OCI-LY1 (cell line): ENCODE data around the gene KRTAP10-12.

Source experiments
- H2AFZ ChIP-seq: fragments of 200-600 bp; sonication (generic), shearing (Covaris generic); 2 replicates; pipeline ENCODE4 v1.6.0; 2014; ENCODE audit warnings: antibody characterized with exemption, mild to moderate bottlenecking, low read length
- H3F3A ChIP-seq: fragments of 200-600 bp; sonication (generic), shearing (Covaris generic); 2 replicates; pipeline ENCODE4 v1.6.0; 2014; ENCODE audit warnings: mild to moderate bottlenecking, antibody characterized with exemption, low read length, moderate library complexity; ENCODE audit not compliant: insufficient read depth
- H3K27ac ChIP-seq: fragments of 200-600 bp; sonication (generic); 2 replicates; pipeline ENCODE4 v1.5.1; 2014; ENCODE audit warnings: low read length, mixed run types, mild to moderate bottlenecking, low read depth; ENCODE audit not compliant: poor library complexity, severe bottlenecking
- H3K27me3 ChIP-seq: fragments of 200-600 bp; sonication (generic); 2 replicates; pipeline ENCODE4 v1.6.0; 2014; ENCODE audit warnings: antibody characterized with exemption, mild to moderate bottlenecking, low read length, moderate library complexity; ENCODE audit not compliant: insufficient read depth
- H3K36me3 ChIP-seq: fragments of 200-600 bp; sonication (generic); 2 replicates; pipeline ENCODE4 v1.6.1; 2014; ENCODE audit warnings: mild to moderate bottlenecking, antibody characterized with exemption, low read length, moderate library complexity, mixed read lengths; ENCODE audit not compliant: insufficient read depth
- H3K4me1 ChIP-seq: fragments of 200-600 bp; sonication (generic); 2 replicates; pipeline ENCODE4 v1.5.1; 2014; ENCODE audit warnings: mild to moderate bottlenecking, low read length, moderate library complexity; ENCODE audit not compliant: insufficient read depth, severe bottlenecking
- H3K4me2 ChIP-seq: fragments of 200-600 bp; sonication (generic), shearing (Covaris generic); 2 replicates; pipeline ENCODE4 v1.6.1; 2014; ENCODE audit warnings: low read length
- H3K4me3 ChIP-seq: fragments of 200-600 bp; sonication (generic); 2 replicates; pipeline ENCODE4 v1.5.1; 2014; ENCODE audit warnings: low read length, low read depth, mild to moderate bottlenecking, mixed read lengths; ENCODE audit not compliant: poor library complexity, severe bottlenecking
- H3K79me2 ChIP-seq: fragments of 200-600 bp; shearing (Covaris generic); 2 replicates; pipeline ENCODE4 v1.6.1; 2016; ENCODE audit warnings: mixed run types, low read length, mixed read lengths; ENCODE audit not compliant: insufficient read depth
- H3K9ac ChIP-seq: fragments of 200-600 bp; sonication (generic), shearing (Covaris generic); 2 replicates; pipeline ENCODE4 v1.6.1; 2014; ENCODE audit warnings: mild to moderate bottlenecking, low read length, mixed read lengths
- H3K9me2 ChIP-seq: fragments of 200-600 bp; sonication (generic), shearing (Covaris generic); 2 replicates; pipeline ENCODE4 v1.6.1; 2014; ENCODE audit warnings: low read depth, mild to moderate bottlenecking, low read length, mixed read lengths
- H3K9me3 ChIP-seq: fragments of 200-600 bp; shearing (Covaris generic); 2 replicates; pipeline ENCODE4 v1.6.1; 2014; ENCODE audit warnings: low read length, mixed read lengths
- H4K20me1 ChIP-seq: fragments of 200-600 bp; sonication (generic), shearing (Covaris generic); 2 replicates; pipeline ENCODE4 v1.6.0; 2016; ENCODE audit warnings: mild to moderate bottlenecking, low read length; ENCODE audit not compliant: insufficient read depth
- EZH2 ChIP-seq: fragments of 200-600 bp; sonication (generic), shearing (Covaris generic); IDR thresholded peaks from 2 replicates; pipeline ENCODE4 v1.8.0; 2017; ENCODE audit warnings: borderline replicate concordance, mixed run types, mild to moderate bottlenecking, antibody characterized with exemption, low read length, moderate library complexity, mixed read lengths
- TF ChIP-seq, protein P1 (sequence below): fragments of 200-600 bp; sonication (generic), shearing (Covaris generic); IDR thresholded peaks from 2 replicates; pipeline ENCODE4 v1.5.1; 2017; ENCODE audit warnings: mild to moderate bottlenecking, antibody characterized with exemption, low read length, moderate library complexity, mixed read lengths

Gene KRTAP10-12

DNA sequence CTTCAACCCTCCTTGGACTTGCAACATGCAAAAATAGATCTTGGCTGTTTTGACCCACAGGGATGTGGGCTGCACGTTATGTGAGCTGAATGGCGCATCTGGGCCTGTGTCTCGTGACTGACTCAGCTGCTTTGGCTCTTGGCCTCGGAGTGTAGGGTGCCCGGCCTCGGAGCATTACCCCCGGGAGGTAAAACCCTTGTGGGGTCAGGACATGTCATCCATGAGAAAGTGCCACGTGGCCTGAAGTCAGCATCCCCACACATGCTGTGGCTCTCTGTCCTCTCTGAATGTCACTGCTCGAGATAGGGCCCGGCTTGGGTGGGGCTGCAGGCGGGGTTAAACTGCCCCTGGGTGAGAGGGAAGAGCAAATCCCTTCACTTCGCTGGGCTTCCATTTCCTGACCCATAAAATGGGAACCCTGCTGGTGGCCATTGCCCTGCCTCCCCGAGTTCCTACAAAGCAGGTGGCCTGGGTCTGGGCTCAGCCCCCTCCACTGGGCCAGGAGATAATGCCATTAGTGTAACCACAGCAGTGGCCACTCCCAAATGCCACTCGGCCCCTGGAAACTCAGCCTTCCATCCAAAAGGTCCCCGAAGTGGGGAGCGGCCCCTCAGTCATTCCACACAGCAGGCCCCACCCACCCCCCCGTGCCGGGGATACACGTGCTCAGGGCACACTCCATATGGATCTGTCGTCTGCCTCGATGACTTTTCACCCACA, 37.2 kb downstream of the KRTAP10-12 start:
- no peaks in the 10 kb centered on the region for H3F3A ChIP-seq
- no peak for TF ChIP-seq EZH2
- TF ChIP-seq, protein P1, sequence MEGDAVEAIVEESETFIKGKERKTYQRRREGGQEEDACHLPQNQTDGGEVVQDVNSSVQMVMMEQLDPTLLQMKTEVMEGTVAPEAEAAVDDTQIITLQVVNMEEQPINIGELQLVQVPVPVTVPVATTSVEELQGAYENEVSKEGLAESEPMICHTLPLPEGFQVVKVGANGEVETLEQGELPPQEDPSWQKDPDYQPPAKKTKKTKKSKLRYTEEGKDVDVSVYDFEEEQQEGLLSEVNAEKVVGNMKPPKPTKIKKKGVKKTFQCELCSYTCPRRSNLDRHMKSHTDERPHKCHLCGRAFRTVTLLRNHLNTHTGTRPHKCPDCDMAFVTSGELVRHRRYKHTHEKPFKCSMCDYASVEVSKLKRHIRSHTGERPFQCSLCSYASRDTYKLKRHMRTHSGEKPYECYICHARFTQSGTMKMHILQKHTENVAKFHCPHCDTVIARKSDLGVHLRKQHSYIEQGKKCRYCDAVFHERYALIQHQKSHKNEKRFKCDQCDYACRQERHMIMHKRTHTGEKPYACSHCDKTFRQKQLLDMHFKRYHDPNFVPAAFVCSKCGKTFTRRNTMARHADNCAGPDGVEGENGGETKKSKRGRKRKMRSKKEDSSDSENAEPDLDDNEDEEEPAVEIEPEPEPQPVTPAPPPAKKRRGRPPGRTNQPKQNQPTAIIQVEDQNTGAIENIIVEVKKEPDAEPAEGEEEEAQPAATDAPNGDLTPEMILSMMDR = no peak
- H3K27me3 ChIP-seq = peaks cover 6% of the 10 kb centered on the region; the same call in 1 of the 2 replicates
- no peaks in the 10 kb centered on the region for H3K36me3 ChIP-seq
- no peak overlapping the region for H3K27ac ChIP-seq
- no peaks in the 10 kb centered on the region for H3K79me2 ChIP-seq
- no peak overlapping the region for H3K9ac ChIP-seq
- H3K4me3 ChIP-seq = no peak overlapping the region
- H3K4me1 ChIP-seq = no peaks in the 10 kb centered on the region
- H3K4me2 ChIP-seq = no peak overlapping the region
- H3K9me3 ChIP-seq = no peaks in the 10 kb centered on the region
- H2AFZ ChIP-seq = no peak overlapping the region
- H3K9me2 ChIP-seq = no peaks in the 10 kb centered on the region
- H4K20me1 ChIP-seq = no peaks in the 10 kb centered on the region

DNA sequence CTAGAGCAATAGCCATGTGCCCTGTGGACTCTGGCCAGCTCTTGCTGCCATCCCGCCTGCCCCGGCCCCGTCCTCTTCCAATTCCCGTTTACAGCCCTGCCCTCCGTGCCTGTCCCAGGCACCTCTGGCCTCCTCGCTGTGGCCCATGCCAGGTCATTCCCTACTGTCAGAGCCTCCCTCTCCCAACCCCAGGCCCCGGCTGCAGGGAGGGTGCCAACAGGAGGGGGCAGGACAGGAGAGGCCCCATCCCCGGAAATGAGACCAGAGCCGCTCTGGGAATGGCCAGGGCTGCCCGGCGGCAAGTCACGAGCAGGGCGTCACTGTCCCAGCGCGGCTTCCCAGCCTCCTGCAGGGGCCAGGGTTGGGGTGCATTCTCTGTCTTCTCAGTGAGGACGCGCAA, 37.9 kb downstream of the KRTAP10-12 start:
- no peaks in the 10 kb centered on the region for H4K20me1 ChIP-seq
- H3K27ac ChIP-seq = no peak overlapping the region
- no peaks in the 10 kb centered on the region for H3K4me1 ChIP-seq
- H3K9ac ChIP-seq = no peak overlapping the region
- H3K79me2 ChIP-seq = no peaks in the 10 kb centered on the region
- H3K4me2 ChIP-seq = no peak overlapping the region
- H3K9me3 ChIP-seq = no peaks in the 10 kb centered on the region
- H3K27me3 ChIP-seq = peaks cover 6% of the 10 kb centered on the region; the same call in 1 of the 2 replicates
- no peaks in the 10 kb centered on the region for H3K36me3 ChIP-seq
- no peak overlapping the region for H2AFZ ChIP-seq
- TF ChIP-seq, protein P1 = no peak
- no peak for TF ChIP-seq EZH2
- H3F3A ChIP-seq = no peaks in the 10 kb centered on the region
- H3K4me3 ChIP-seq = no peak overlapping the region
- no peaks in the 10 kb centered on the region for H3K9me2 ChIP-seq

DNA sequence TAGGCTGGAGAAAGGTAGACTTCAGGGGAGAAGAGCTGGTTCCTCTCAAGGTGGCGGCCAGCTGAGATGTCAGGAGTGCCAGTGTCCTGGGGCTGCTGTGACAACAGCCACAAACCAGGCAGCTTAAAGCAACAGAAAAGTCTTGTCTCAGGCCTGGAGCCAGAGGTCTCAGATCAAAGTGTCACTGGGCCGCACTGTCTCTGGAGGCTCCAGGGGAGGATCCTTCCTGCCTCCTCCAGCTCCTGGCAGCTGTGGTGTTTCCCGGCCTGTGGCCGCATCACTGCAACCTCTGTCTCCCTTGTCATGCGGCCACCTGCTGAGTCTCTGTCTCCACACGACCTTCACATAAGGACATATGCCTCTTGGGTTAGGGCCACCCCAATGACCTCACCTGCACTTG, 38.8 kb downstream of the KRTAP10-12 start:
- no peak overlapping the region for H3K4me2 ChIP-seq

More for the DNA sequence above, 38.8 kb downstream of the KRTAP10-12 start:
- Histone ChIP-seq H3K4me1 (no peaks in the 10 kb centered on the region), H3K79me2 (no peaks in the 10 kb centered on the region), H3K9ac (no peak overlapping the region), H3K4me3 (no peak overlapping the region), H3K27me3 (peaks cover 6% of the 10 kb centered on the region; the same call in 1 of the 2 replicates), H3K9me2 (no peaks in the 10 kb centered on the region), H2AFZ (no peak overlapping the region), H4K20me1 (no peaks in the 10 kb centered on the region), H3K36me3 (no peaks in the 10 kb centered on the region), H3F3A (no peaks in the 10 kb centered on the region), H3K27ac (no peak overlapping the region), H3K9me3 (no peaks in the 10 kb centered on the region)
- no peak for TF ChIP-seq EZH2
- TF ChIP-seq, protein P1 = no peak
